Measurements from ENCODE around the gene SNCG.
A peak's percentile ranks its signal among the peaks of the same experiment; 100 is the strongest.
"Not testable (repeated sequence)": the region's sequence is repeated elsewhere in the genome, so short reads cannot be mapped to it uniquely, and the experiment has no call there.

Gene SNCG

DNA sequence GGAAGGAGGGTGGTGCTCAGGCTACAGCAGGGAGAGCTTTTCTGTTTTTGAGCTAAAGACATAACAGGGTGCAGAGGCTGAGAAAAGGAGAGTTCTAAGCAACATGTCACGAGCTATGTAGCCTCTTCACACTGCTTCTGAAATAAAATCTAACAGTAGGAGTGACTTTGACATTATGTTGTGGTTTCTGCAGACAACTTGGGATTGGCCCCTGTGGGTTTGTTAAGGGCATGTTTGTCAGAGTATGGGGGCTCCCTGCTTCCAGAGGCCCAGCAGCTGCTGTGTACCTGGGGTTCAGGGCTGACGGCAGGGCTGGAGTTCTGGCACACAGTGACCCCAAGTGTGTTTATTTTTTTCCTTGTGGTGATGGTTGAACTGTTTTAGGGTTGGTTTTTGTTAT, 25.7 kb upstream of the SNCG start:
- in situ Hi-C loops (cut with MboI; ENCODE audit: low pct_unique_long_range_greater_than_20kb, low sequenced_read_pairs, unreplicated experiment), result no loop called here
- no peak for DNase-seq (ENCODE audit: low spot score)
- TF ChIP-seq CTCF (IDR thresholded peaks at IDR 0.05; ENCODE audit: extremely low read depth, insufficient read depth, missing control alignments), result no peak

DNA sequence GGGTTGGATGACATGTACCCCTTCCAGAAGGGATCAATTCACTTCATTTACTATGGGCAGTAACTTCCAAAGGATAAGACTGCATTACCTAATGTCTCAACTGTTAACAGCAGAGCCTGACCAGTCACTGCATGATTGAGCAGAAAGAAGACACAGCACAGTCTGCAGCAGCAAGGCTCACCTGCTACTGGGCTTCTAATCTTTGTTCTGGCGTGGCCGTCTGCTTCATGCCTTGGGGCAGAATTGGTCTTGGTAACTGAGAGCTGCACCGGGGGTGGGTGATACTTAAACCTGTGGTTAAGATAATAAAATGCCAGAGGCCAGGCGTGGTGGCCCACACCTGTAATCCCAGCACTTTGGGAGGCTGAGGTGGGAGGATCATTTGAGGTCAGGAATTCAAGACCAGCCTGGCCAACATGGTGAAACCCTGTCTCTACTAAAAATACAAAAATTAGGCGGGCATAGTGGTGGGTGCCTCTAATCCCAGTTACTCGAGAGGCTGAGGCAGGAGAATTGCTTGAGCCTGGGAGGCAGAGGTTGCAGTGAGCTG, 24.2 kb upstream of the SNCG start:
- peak; percentile 7 for DNase-seq (ENCODE audit: low spot score)
- in situ Hi-C loops (cut with MboI; ENCODE audit: low pct_unique_long_range_greater_than_20kb, low sequenced_read_pairs, unreplicated experiment), result not testable (repeated sequence)

DNA sequence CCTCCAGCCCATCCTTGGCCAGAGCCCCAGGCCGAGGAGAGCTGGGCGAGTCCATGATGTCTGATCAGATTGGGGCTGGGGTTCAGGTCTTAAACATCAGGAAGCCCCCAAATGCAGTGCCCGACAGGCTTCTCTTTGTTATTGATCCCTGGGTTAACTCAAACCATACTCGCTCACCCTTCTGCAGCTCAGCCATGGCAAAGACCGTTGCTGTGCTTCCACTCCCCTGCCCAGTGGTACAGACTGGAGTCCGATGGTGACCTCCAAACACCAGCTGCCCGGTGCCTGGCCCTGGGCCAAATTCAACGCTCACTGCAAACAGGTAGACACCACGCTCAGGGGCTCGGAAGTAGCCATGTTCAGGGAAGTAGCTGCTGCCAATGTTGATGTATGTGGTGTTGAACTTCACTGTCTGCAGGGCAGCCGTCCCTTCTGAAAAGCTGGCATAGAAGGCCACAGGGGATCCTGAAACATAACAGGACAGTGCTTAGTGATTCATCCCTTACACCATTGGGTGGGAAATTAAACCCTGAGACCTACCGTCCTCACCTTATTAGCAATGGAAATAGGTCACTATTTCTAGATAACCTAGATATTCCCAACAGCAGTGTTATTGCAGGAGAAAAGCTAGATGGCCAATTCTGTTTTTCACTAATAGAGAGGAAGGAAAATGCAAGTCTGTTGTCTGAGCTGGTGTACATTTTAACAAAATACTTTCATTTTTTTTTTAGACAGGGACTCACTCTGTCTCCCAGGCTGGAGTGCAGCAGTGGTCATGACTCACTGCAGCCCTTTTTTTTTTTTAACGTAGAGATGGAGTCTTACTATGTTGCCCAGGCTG, 21.5 kb upstream of the SNCG start:
- TF ChIP-seq CTCF (IDR thresholded peaks at IDR 0.05; ENCODE audit: extremely low read depth, insufficient read depth, missing control alignments), result peak; percentile 3
- DNase-seq (ENCODE audit: low spot score), result no peak
- in situ Hi-C loops (cut with MboI; ENCODE audit: low pct_unique_long_range_greater_than_20kb, low sequenced_read_pairs, unreplicated experiment), result no loop called here

DNA sequence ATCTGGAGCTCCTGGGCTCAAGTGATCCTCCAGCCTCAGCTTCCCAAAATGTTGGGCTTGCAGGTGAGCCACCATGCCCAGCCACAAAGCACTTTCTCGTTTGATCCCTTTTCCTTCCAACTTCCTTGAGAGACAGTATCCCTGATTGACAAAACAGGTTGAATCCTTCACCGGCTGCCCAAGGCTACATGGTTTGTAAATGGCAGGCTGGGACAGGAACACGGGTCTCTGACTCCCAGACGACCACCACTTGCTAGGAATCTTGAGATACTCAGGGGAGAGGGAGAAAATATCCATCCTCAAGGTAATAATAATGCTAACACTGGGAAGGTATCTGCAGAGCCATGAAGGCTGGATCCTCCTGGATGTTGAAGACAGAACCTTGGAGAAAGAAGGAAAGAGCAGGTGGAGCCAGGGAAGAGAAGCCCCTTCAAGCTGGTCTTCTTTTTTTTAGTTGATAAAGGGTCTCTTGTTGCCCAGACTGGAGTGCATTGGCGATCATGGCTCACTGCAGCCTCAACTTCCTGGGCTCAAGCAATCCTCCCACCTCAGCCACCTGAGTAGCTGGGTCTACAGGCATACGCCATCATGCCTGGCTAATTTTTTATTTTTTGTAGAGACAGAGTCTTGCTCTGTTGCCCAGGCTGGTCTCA, 20.8 kb upstream of the SNCG start:
- no peak for TF ChIP-seq CTCF (IDR thresholded peaks at IDR 0.05; ENCODE audit: extremely low read depth, insufficient read depth, missing control alignments)
- DNase-seq (ENCODE audit: low spot score), result no peak
- in situ Hi-C loops (cut with MboI; ENCODE audit: low pct_unique_long_range_greater_than_20kb, low sequenced_read_pairs, unreplicated experiment), result no loop called here

GRCh38 chr10:86938260-86938659, 20.1 kb upstream of the SNCG start:
- TF ChIP-seq CTCF (IDR thresholded peaks at IDR 0.05; ENCODE audit: extremely low read depth, insufficient read depth, missing control alignments), result no peak
- DNase-seq (ENCODE audit: low spot score), result no peak
- in situ Hi-C loops (cut with MboI; ENCODE audit: low pct_unique_long_range_greater_than_20kb, low sequenced_read_pairs, unreplicated experiment), result no loop called here

DNA sequence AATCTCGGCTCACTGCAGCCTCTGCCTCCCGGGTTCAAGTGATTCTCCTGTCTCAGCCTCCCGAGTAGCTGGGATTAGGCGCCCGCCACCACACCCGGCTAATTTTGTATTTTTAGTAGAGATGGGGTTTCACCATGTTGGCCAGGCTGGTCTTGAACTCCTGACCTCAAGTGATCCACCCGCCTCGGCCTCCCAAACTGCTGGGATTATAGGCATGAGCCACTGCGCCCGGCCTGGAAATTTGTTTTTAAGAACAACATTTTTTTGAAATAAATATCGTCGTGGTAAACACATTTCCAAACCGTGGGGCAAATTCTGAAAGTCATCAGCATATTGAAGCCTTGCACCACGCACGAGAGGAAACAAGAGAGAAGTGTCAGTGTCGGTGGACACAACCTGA, 18.3 kb upstream of the SNCG start:
- in situ Hi-C loops (cut with MboI; ENCODE audit: low pct_unique_long_range_greater_than_20kb, low sequenced_read_pairs, unreplicated experiment); DNase-seq (ENCODE audit: low spot score): not testable (repeated sequence)

GRCh38 chr10:86940677-86941076, 17.7 kb upstream of the SNCG start:
- TF ChIP-seq CTCF (IDR thresholded peaks at IDR 0.05; ENCODE audit: extremely low read depth, insufficient read depth, missing control alignments), result no peak
- DNase-seq (ENCODE audit: low spot score), result no peak
- in situ Hi-C loops (cut with MboI; ENCODE audit: low pct_unique_long_range_greater_than_20kb, low sequenced_read_pairs, unreplicated experiment), result no loop called here
